ENCODE results near the gene ANKRD55. TPM values are rescaled to one million over a fixed set of nuclear protein-coding genes. Genes with fewer than 3 reads are reported as not detected.

Gene ANKRD55
- total and polyA plus RNA-seq, 2 of the 8 experiments (the other 6 are each of a cell fraction or from before 2014, with no cell fraction given), result not detected

- no peak overlapping the region for H2BK20ac ChIP-seq (ENCODE audit: low read length)
- no peak overlapping the region for H3K18ac ChIP-seq (ENCODE audit: extremely low read depth, low read length)
- ChIA-PET POLR2A (ENCODE audit: partially characterized antibody) (no interaction called here), CTCF (ENCODE audit: partially characterized antibody) (no interaction called here)
- H3K23me2 ChIP-seq (ENCODE audit: low read depth, low read length), result no peaks in the 10 kb centered on the region
- peaks cover 0 to 3% (median 2%) of the 10 kb centered on the region in 4 experiments; a peak in 2 of 7 replicates for H3K4me1 ChIP-seq (replicated peaks in 1 of 4; ENCODE audit: control insufficient read depth in 3 of 4, insufficient read depth in 4 of 4, low read length in 3 of 4)
- no peaks in the 10 kb centered on the region for H4K20me1 ChIP-seq (replicated peaks in 1 of 2; ENCODE audit: control insufficient read depth in 1 of 2, insufficient read depth in 2 of 2, low read length in 2 of 2)
- no peak overlapping the region for H3K9ac ChIP-seq (replicated peaks in 1 of 4; ENCODE audit: extremely low read depth in 1 of 4, low read depth in 3 of 4, low read length in 3 of 4)
- H2BK12ac ChIP-seq (ENCODE audit: low read depth, low read length), result no peak overlapping the region
- H3K14ac ChIP-seq (ENCODE audit: insufficient read length), result no peak overlapping the region
- no peaks in the 10 kb centered on the region for H3K79me1 ChIP-seq (ENCODE audit: low read depth, low read length)
- H2BK5ac ChIP-seq (ENCODE audit: low read depth, low read length), result no peak overlapping the region
- DNase-seq (ENCODE audit: low read depth in 1 of 2, low spot score in 2 of 2), result no peak
- H3K4ac ChIP-seq (replicated peaks; ENCODE audit: insufficient read length, low read depth, low read length), result no peak overlapping the region
- no peak overlapping the region for H3K4me3 ChIP-seq (ENCODE audit: extremely low read depth in 1 of 4, insufficient read depth in 2 of 4, low read depth in 3 of 4, low read length in 4 of 4)
- H2BK120ac ChIP-seq (replicated peaks; ENCODE audit: low read depth, low read length), result no peak overlapping the region
- H3K4me2 ChIP-seq (ENCODE audit: insufficient read depth in 1 of 2, low read depth in 2 of 2, low read length in 2 of 2), result no peak overlapping the region
- H4K5ac ChIP-seq (ENCODE audit: insufficient read length, low read depth, low read length), result no peak overlapping the region
- no peak overlapping the region for H3K27ac ChIP-seq (ENCODE audit: low read depth, low read length)
- H3K79me2 ChIP-seq (ENCODE audit: control insufficient read depth in 1 of 2, insufficient read depth in 2 of 2, low read length in 2 of 2), result no peaks in the 10 kb centered on the region
- no peak for FAIRE-seq
- no peaks in the 10 kb centered on the region for H3K36me3 ChIP-seq (ENCODE audit: control insufficient read depth in 2 of 4, insufficient read depth in 4 of 4, low read length in 3 of 4)
- H4K91ac ChIP-seq (replicated peaks; ENCODE audit: insufficient read length, low read length), result no peak overlapping the region
- no peak overlapping the region for H4K8ac ChIP-seq (ENCODE audit: extremely low read depth, insufficient read depth, low read length)
- H2BK15ac ChIP-seq (ENCODE audit: low read length), result no peak overlapping the region
- H3K27me3 ChIP-seq (replicated peaks in 1 of 4; ENCODE audit: control insufficient read depth in 3 of 4, extremely low read depth in 1 of 4, insufficient read depth in 3 of 4, low read length in 3 of 4), result no peaks in the 10 kb centered on the region
- no peaks in the 10 kb centered on the region; a peak in 1 of 4 replicates for H3K9me3 ChIP-seq (ENCODE audit: insufficient read depth in 2 of 2, low read depth in 1 of 2, low read length in 1 of 2)
- 92% methylated on average over 2 of the region's 2 CpGs; no CpG with 5 or more reads in 1 of the 2 experiments for WGBS, 2 experiments (ENCODE audit: extremely low coverage in 1 of 2, insufficient coverage in 1 of 2, insufficient read length in 1 of 2, insufficient replicate concordance in 2 of 2, low coverage in 1 of 2, low lambda C conversion rate in 2 of 2, missing lambda C conversion rate in 1 of 2)
- no peak overlapping the region for H3K56ac ChIP-seq (replicated peaks; ENCODE audit: insufficient read length, low read depth, low read length)
- no peak overlapping the region for H3K23ac ChIP-seq (ENCODE audit: insufficient read length)
- H2AK5ac ChIP-seq (ENCODE audit: low read depth, low read length), result no peak overlapping the region
- H2AFZ ChIP-seq (ENCODE audit: low read length), result no peak overlapping the region
- no peak for TF ChIP-seq BCL11A (IDR thresholded peaks at IDR 0.05; ENCODE audit: low read depth in 2 of 2, low read length in 2 of 2)
- no peak for TF ChIP-seq BACH1 (IDR thresholded peaks at IDR 0.05; ENCODE audit: low read length)
- no peak for TF ChIP-seq KDM1A (IDR thresholded peaks at IDR 0.05; ENCODE audit: borderline replicate concordance, low read length)
Measured at GRCh38 chr5:56178823-56179222, 54.3 kb downstream of the ANKRD55 start.
